Thoracic aorta (tissue), 2 donors: ENCODE data around the gene FOXN1. TPM values are rescaled to one million over a fixed set of nuclear protein-coding genes. Genes with fewer than 3 reads are reported as not detected.
"Not testable (repeated sequence)": the region's sequence is repeated elsewhere in the genome, so short reads cannot be mapped to it uniquely, and the experiment has no call there.

ENCODE experiments used
- ATAC-seq: fragments of 150-250 bp; one replicate; pipeline ENCODE4 v1.8.0; 2017; ENCODE audit warnings: low read depth; ENCODE audit not compliant: insufficient number of reproducible peaks, low FRiP score
- DNase-seq: peaks from one replicate; pipeline ENCODE4 v3.0.0-alpha.2; 2020; ENCODE audit warnings: low spot score
- H3K27ac ChIP-seq, 2 donors: fragments of 200-600 bp; sonication (generic); 1 replicate in 1 of 2; 2 replicates in 1 of 2; pipeline ENCODE4 v1.5.1; 2016; ENCODE audit warnings: mild to moderate bottlenecking in 2 of 2, moderate library complexity in 2 of 2
- H3K27me3 ChIP-seq: fragments of 200-600 bp; sonication (generic); replicated peaks from 2 replicates; pipeline ENCODE4 v1.6.0; 2016; ENCODE audit warnings: mild to moderate bottlenecking; ENCODE audit not compliant: insufficient read depth
- H3K36me3 ChIP-seq: fragments of 200-600 bp; sonication (generic); one replicate; pipeline ENCODE4 v1.5.1; 2016
- H3K4me1 ChIP-seq, 2 donors: fragments of 200-600 bp; sonication (generic); 1 replicate in 1 of 2; 2 replicates in 1 of 2; pipeline versions ENCODE4 v1.5.1 to v1.6.0; 2016; ENCODE audit warnings: low read depth in 2 of 2, mild to moderate bottlenecking in 1 of 2; ENCODE audit not compliant: control insufficient read depth in 1 of 2
- H3K4me3 ChIP-seq: fragments of 200-600 bp; sonication (generic); 2 replicates; pipeline ENCODE4 v1.5.1; 2016; ENCODE audit warnings: mild to moderate bottlenecking
- H3K9me3 ChIP-seq: fragments of 200-600 bp; sonication (generic); 2 replicates; pipeline ENCODE4 v1.5.1; 2016
- CTCF ChIP-seq: fragments of 200-600 bp; sonication (generic); IDR thresholded peaks from one replicate; pipeline ENCODE4 v1.5.1; 2019; ENCODE audit warnings: antibody characterized with exemption
- total RNA-seq, 2 donors: library from RNA; depleted of rRNA; stranded (reverse); fragments of >200 nt; gene quantifications; one replicate each; pipeline versions ENCODE4 v1.1.0 to v1.2.3, GENCODE V29; 2016

Gene FOXN1
- total RNA-seq, 2 donors from 2014 or later = not detected

GRCh38 chr17:28466521-28467048, 39.6 kb upstream of the FOXN1 start:
- H3K4me1 ChIP-seq = no peaks in the 10 kb centered on the region
- TF ChIP-seq CTCF = no peak
- no peak for DNase-seq

GRCh38 chr17:28467456-28468025, 38.6 kb upstream of the FOXN1 start:
- no peaks in the 10 kb centered on the region for H3K9me3 ChIP-seq
- ATAC-seq (no peak), DNase-seq (no peak)
- H3K27me3 ChIP-seq = no peaks in the 10 kb centered on the region
- TF ChIP-seq CTCF = no peak
- H3K4me3 ChIP-seq = no peak overlapping the region
- H3K36me3 ChIP-seq = no peaks in the 10 kb centered on the region
- no peaks in the 10 kb centered on the region for H3K4me1 ChIP-seq
- H3K27ac ChIP-seq = no peak overlapping the region

More at GRCh38 chr17:28466521-28467048, 39.6 kb upstream of the FOXN1 start:
- H3K4me3 ChIP-seq = no peak overlapping the region
- H3K27me3 ChIP-seq = no peaks in the 10 kb centered on the region
- no peak overlapping the region for H3K27ac ChIP-seq
- no peaks in the 10 kb centered on the region for H3K36me3 ChIP-seq
- no peaks in the 10 kb centered on the region for H3K9me3 ChIP-seq
- ATAC-seq = no peak

- not testable (repeated sequence) for DNase-seq, ATAC-seq
Observed at GRCh38 chr17:28468033-28468735, 38.0 kb upstream of the FOXN1 start.

GRCh38 chr17:28468781-28469180, 37.4 kb upstream of the FOXN1 start:
- TF ChIP-seq CTCF = no peak
- Histone ChIP-seq H3K27me3 (no peaks in the 10 kb centered on the region), H3K36me3 (no peaks in the 10 kb centered on the region), H3K9me3 (no peaks in the 10 kb centered on the region), H3K27ac (no peak overlapping the region), H3K4me1 (no peaks in the 10 kb centered on the region), H3K4me3 (no peak overlapping the region)
- ATAC-seq = no peak
- no peak for DNase-seq

More at GRCh38 chr17:28468033-28468735, 38.0 kb upstream of the FOXN1 start:
- H3K4me1 ChIP-seq, H3K4me3 ChIP-seq, H3K9me3 ChIP-seq, H3K27me3 ChIP-seq, H3K27ac ChIP-seq, H3K36me3 ChIP-seq: not testable (repeated sequence)

GRCh38 chr17:28469376-28469775, 36.8 kb upstream of the FOXN1 start:
- DNase-seq (no peak), ATAC-seq (no peak)
- TF ChIP-seq CTCF = no peak
- no peak overlapping the region for H3K27ac ChIP-seq
- no peaks in the 10 kb centered on the region for H3K27me3 ChIP-seq
- no peaks in the 10 kb centered on the region for H3K9me3 ChIP-seq
- no peaks in the 10 kb centered on the region for H3K36me3 ChIP-seq
- H3K4me1 ChIP-seq = no peaks in the 10 kb centered on the region
- no peak overlapping the region for H3K4me3 ChIP-seq
